Right lobe of liver (tissue), 4 donors: ENCODE measurements around the gene SVBP.

ENCODE experiments used
- CTCF ChIP-seq, 4 donors: fragments of 200-600 bp in 3 of 4; fragments of 450-650 bp in 1 of 4; IDR thresholded peaks; one replicate each; pipeline versions ENCODE4 v1.5.1 to v1.8.0; 2016 to 2022; ENCODE audit warnings: antibody characterized with exemption in 4 of 4, mild to moderate bottlenecking in 2 of 4
- POLR2A ChIP-seq: fragments of 450-650 bp; IDR thresholded peaks from one replicate; pipeline ENCODE4 v1.6.1; 2017; ENCODE audit warnings: antibody characterized with exemption, mild to moderate bottlenecking
- donor health status: DM: no; HTN: no; CAD: no.
- donor health status: DM: no; HTN: no; CAD: no.
- donor health status: DM: no; HTN: yes; CAD: no.

- no peak for TF ChIP-seq POLR2A
- TF ChIP-seq CTCF (IDR thresholded peaks at IDR 0.05), result no peak
Measured at GRCh38 chr1:42786097-42786496, 31.1 kb downstream of the SVBP start.
